ENCODE measurements around the gene CLASRP.

CLASRP gene

GRCh38 chr19:45056831-45057230 lies 18.0 kb downstream of the CLASRP start (continued):
- TF ChIP-seq TSHZ2 (CRISPR knock-in tag; IDR thresholded peaks at IDR 0.05) (no peak), ESRRG (CRISPR knock-in tag; IDR thresholded peaks at IDR 0.05) (no peak), ZNF8 (CRISPR knock-in tag; IDR thresholded peaks at IDR 0.05) (no peak), ZFP3 (CRISPR knock-in tag; IDR thresholded peaks at IDR 0.05) (no peak), CREB5 (CRISPR knock-in tag; IDR thresholded peaks at IDR 0.05; ENCODE audit: low read depth) (no peak), ZC3H10 (CRISPR knock-in tag; IDR thresholded peaks at IDR 0.05) (no peak), PPARA (CRISPR knock-in tag; IDR thresholded peaks at IDR 0.05; ENCODE audit: borderline replicate concordance) (no peak), SNAI2 (CRISPR knock-in tag; IDR thresholded peaks at IDR 0.05) (no peak), GLIS3 (CRISPR knock-in tag; IDR thresholded peaks at IDR 0.05) (no peak)

GRCh38 chr19:45057444-45057843 lies 18.6 kb downstream of the CLASRP start:
- no peak for TF ChIP-seq CSRNP3 (CRISPR knock-in tag; IDR thresholded peaks at IDR 0.05)
- ATAC-seq, result no peak

- peak; percentile 7; the same call in 1 of the 3 replicates for ATAC-seq
- no peak for TF ChIP-seq RARB (CRISPR knock-in tag; IDR thresholded peaks at IDR 0.05)
- TF ChIP-seq SNAI2 (CRISPR knock-in tag; IDR thresholded peaks at IDR 0.05), result no peak
- no peak for TF ChIP-seq PPARA (CRISPR knock-in tag; IDR thresholded peaks at IDR 0.05; ENCODE audit: borderline replicate concordance)
- no peak for TF ChIP-seq POU6F1 (CRISPR knock-in tag; IDR thresholded peaks at IDR 0.05; ENCODE audit: borderline replicate concordance, low read depth)
- TF ChIP-seq ISL1 (CRISPR knock-in tag; IDR thresholded peaks at IDR 0.05), result no peak
Observed at GRCh38 chr19:45058622-45059159, 19.8 kb downstream of the CLASRP start.

GRCh38 chr19:45059258-45059965 lies 20.6 kb downstream of the CLASRP start:
- TF ChIP-seq ZC3H10 (CRISPR knock-in tag; IDR thresholded peaks at IDR 0.05), result no peak
- no peak for TF ChIP-seq TOX (CRISPR knock-in tag; IDR thresholded peaks at IDR 0.05; ENCODE audit: borderline replicate concordance)
- no peak for TF ChIP-seq ISL1 (CRISPR knock-in tag; IDR thresholded peaks at IDR 0.05)
- TF ChIP-seq ZNF8 (CRISPR knock-in tag; IDR thresholded peaks at IDR 0.05), result no peak
- no peak for TF ChIP-seq ZFP30 (CRISPR knock-in tag; IDR thresholded peaks at IDR 0.05)
- TF ChIP-seq CREB5 (CRISPR knock-in tag; IDR thresholded peaks at IDR 0.05; ENCODE audit: low read depth), result no peak
- no peak for TF ChIP-seq BACH2 (CRISPR knock-in tag; IDR thresholded peaks at IDR 0.05; ENCODE audit: borderline replicate concordance)
- no peak for TF ChIP-seq ZNF565 (CRISPR knock-in tag; conservative IDR thresholded peaks at IDR 0.05; ENCODE audit: low read depth)
- no peak for TF ChIP-seq PPARA (CRISPR knock-in tag; IDR thresholded peaks at IDR 0.05; ENCODE audit: borderline replicate concordance)
- TF ChIP-seq POU6F1 (CRISPR knock-in tag; IDR thresholded peaks at IDR 0.05; ENCODE audit: borderline replicate concordance, low read depth), result no peak
- TF ChIP-seq ARNTL (CRISPR knock-in tag; IDR thresholded peaks at IDR 0.05; ENCODE audit: borderline replicate concordance, low read depth), result no peak
- no peak for TF ChIP-seq GLIS3 (CRISPR knock-in tag; IDR thresholded peaks at IDR 0.05)
- no peak for TF ChIP-seq TCF4 (CRISPR knock-in tag; IDR thresholded peaks at IDR 0.05; ENCODE audit: borderline replicate concordance)
- no peak for TF ChIP-seq RARB (CRISPR knock-in tag; IDR thresholded peaks at IDR 0.05)
- TF ChIP-seq ESRRG (CRISPR knock-in tag; IDR thresholded peaks at IDR 0.05), result no peak
- TF ChIP-seq CSDC2 (CRISPR knock-in tag; IDR thresholded peaks at IDR 0.05), result no peak
- no peak for TF ChIP-seq OSR1 (CRISPR knock-in tag; IDR thresholded peaks at IDR 0.05)
- TF ChIP-seq TSHZ2 (CRISPR knock-in tag; IDR thresholded peaks at IDR 0.05), result no peak
- TF ChIP-seq ZFP3 (CRISPR knock-in tag; IDR thresholded peaks at IDR 0.05), result no peak
- peak; percentile 86 for ATAC-seq

Data from SK-N-SH treated with all-trans-retinoic acid at 6 μM for 48 hours (cell line).